ENCODE measurements around the gene KCNJ4. TPM values are rescaled to one million over a fixed set of nuclear protein-coding genes. Genes with fewer than 3 reads are reported as not detected.

The KCNJ4 gene
- total RNA-seq, 1 donor = not detected

DNA sequence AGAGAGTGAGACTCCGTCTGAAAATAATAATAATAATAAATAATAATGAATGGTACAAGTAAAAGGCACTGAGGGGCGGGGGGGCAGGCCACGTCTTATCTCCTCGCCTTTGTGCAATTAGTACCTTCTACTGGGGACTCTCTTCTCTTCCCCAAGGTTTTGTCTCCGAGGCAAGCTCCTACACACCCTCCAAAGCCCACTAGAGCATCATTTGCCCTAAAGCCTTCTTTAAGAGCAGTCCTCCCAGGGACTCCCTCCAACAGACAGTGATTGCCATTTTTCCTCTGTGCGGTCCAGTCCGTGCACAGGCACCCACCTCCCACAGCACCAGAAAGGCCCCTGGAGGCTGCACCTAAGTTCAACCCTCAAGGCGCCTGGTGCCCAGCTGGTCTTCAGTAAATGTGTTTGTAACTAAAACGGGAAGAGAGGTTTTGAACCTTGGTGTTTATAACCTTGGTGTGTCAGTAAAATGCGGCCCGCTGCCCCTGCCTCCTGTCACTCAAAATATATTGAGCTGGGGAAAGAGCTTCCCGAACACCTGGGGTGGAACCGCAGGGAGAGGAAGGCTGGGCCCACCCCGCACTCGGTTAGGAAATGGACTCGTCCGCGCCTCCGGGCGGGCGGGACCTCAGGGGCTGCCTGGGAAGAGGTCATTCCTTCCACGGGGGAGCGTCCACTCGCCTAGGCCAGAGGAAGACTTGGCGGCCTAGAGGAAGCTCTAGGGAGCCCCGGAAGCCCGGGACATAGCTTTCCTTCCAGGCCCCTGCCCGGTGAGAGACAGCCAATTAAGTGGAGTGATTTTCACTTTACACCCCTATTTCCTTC, 8.2 kb upstream of the KCNJ4 start:
- no peaks in the 10 kb centered on the region for H3K9me3 ChIP-seq (ENCODE audit: low read depth, low read length)
- H3K4me1 ChIP-seq (ENCODE audit: insufficient read depth, low read length) = peaks cover 19% of the 10 kb centered on the region
- peaks cover 74% of the 10 kb centered on the region for H3K27me3 ChIP-seq (ENCODE audit: insufficient read depth, low read length)
- no peak overlapping the region for H3K4me3 ChIP-seq (ENCODE audit: low read length)

DNA sequence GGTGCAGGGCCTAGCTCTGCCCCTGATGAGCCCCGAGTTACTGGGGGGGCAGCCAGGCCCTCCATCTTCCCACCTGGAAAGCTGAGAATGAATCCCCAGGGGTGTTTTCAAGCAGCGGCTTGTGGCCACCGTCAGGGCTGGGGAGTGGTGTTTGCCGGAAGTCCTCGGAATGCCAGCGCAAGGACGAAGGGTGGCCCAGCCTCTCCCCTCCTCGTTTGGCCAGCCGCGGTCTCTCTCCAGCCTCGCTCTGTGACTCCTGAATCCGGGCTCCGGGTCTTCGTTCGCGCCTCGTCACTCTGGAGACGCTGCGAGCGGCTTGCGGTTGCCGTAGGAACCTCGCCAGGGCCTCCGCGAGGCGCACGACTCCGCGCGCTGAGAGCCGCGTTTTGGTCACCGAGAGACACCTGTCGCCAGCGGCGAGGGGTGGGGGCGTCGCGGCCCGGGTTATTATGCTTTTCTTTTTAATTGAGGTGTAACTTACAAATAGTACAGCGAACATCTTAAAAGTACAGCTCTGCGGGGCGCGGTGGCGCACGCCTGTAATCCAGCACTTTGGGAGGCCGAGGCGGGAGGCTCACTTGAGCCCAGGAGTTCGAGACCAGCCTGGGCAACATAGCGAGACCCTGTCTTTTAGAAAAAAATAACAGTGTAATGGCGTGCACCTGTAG, 6.5 kb upstream of the KCNJ4 start:
- Histone ChIP-seq H3K4me3 (ENCODE audit: low read length) (no peak overlapping the region), H3K27me3 (ENCODE audit: insufficient read depth, low read length) (peaks cover 74% of the 10 kb centered on the region), H3K9me3 (ENCODE audit: low read depth, low read length) (no peaks in the 10 kb centered on the region), H3K4me1 (ENCODE audit: insufficient read depth, low read length) (peaks cover 12% of the 10 kb centered on the region)

DNA sequence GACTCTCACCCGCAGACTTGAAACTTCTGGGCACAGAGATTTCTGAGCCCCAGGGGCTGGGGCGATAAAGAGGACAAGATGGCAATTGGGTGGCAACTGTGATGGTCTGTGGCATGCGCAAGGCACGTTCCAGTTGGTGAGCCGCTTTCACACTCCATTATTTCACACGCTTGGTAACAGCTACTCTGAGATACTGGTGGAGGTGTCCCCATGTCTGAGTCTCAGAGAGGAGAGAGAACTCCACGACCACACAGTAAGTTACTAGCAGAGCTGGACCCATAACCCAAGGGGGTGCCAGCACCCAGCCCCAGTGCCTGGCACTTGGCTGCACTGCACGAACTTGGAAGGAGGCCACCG, 6.0 kb upstream of the KCNJ4 start:
- H3K27me3 ChIP-seq (ENCODE audit: insufficient read depth, low read length) = peaks cover 79% of the 10 kb centered on the region
- H3K4me3 ChIP-seq (ENCODE audit: low read length) = no peak overlapping the region
- peaks cover 12% of the 10 kb centered on the region for H3K4me1 ChIP-seq (ENCODE audit: insufficient read depth, low read length)

DNA sequence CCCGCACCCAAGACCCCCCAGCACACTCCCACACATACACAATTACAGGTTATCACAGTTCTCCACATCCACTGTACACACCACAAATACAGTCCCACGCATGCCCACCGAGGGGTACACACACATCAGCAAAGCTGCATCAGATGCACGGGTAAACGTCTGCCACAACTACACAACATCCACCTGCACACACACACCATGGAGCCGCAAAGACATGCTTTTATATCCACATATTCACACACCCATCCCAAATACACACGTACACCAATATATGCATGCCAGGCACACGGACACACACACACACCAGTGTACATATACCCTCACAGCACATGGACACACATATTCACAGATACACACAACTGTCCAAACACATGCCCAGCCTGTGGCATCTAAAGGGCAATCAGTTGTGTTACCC, 5.4 kb upstream of the KCNJ4 start:
- H3K4me3 ChIP-seq (ENCODE audit: low read length) = no peak overlapping the region
- peaks cover 12% of the 10 kb centered on the region for H3K4me1 ChIP-seq (ENCODE audit: insufficient read depth, low read length)
- no peaks in the 10 kb centered on the region for H3K9me3 ChIP-seq (ENCODE audit: low read depth, low read length)
- H3K27me3 ChIP-seq (ENCODE audit: insufficient read depth, low read length) = peaks cover 76% of the 10 kb centered on the region

More for the DNA sequence above, 6.0 kb upstream of the KCNJ4 start:
- no peaks in the 10 kb centered on the region for H3K9me3 ChIP-seq (ENCODE audit: low read depth, low read length)

DNA sequence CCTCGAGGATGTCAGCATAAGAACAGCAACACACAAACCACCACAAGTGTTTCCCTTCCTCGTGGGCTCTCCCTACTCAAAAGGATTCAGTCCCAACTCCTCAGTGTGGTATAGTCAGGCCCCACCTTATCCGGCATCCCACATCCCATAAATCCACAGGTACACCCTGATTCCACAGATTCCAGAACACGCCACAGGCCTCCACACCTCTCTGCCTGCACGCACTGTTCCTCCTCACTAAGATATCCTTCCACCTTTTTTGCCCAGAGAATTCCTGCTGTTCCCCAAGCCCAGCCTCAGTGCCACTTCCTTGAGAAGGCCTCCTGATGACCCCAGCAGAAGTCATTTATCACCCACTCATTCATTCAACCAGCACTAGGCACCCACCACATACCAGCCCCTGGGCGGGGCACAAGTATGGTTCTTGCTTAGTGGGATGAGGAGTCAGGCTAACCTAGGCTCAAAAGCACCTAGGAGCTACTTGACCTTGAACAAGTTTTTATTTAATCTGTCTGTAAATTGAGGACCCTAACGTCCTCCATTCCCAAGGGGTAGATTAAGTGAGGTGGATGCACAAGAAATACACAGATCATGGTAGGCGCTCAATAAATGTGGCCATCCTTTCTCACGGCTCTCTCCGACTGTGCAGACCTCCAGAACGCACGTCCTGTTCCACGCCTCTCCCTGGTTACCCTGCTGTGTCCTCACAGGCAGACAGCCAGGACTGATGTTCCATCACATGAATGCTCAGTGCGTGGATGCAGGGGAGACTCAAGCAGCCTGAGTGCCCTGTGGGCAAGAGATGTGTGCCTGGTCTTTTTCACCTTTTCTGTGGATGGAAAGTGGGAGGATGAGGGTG, 2.1 kb upstream of the KCNJ4 start:
- H3K27me3 ChIP-seq (ENCODE audit: insufficient read depth, low read length) = peaks cover 71% of the 10 kb centered on the region
- H3K4me3 ChIP-seq (ENCODE audit: low read length) = no peak overlapping the region
- peaks cover 16% of the 10 kb centered on the region for H3K4me1 ChIP-seq (ENCODE audit: insufficient read depth, low read length)
- H3K9me3 ChIP-seq (ENCODE audit: low read depth, low read length) = no peaks in the 10 kb centered on the region

DNA sequence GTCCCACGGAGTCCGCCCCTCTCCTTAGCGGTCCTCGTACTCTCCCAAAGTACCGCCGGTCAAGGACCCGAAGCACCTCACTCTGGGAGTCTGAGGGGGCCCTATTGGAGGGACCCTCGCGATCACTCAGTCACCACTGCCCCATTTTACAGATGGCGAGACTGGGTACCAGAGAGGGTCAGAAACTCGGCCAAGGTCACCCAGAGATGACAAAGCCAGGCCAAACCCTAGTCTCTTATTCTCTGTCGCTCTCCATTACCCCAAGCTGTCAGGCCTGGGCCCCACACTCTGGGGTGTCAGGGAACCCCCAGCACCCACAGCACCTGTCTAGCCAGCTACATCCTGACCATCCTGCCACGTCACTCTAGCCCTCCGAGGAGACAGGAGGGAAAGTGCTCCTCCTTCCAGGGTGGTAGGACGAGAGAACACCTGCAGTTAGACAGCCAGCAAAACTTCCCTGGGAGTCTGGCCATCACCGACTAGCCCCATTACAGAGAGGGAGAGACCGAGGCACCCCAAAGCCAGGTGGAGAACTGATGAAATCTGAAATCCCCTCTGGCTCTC, 1.4 kb upstream of the KCNJ4 start:
- H3K27me3 ChIP-seq (ENCODE audit: insufficient read depth, low read length) = peaks cover 66% of the 10 kb centered on the region
- H3K9me3 ChIP-seq (ENCODE audit: low read depth, low read length) = no peaks in the 10 kb centered on the region
- H3K4me3 ChIP-seq (ENCODE audit: low read length) = no peak overlapping the region
- peaks cover 11% of the 10 kb centered on the region for H3K4me1 ChIP-seq (ENCODE audit: insufficient read depth, low read length)

DNA sequence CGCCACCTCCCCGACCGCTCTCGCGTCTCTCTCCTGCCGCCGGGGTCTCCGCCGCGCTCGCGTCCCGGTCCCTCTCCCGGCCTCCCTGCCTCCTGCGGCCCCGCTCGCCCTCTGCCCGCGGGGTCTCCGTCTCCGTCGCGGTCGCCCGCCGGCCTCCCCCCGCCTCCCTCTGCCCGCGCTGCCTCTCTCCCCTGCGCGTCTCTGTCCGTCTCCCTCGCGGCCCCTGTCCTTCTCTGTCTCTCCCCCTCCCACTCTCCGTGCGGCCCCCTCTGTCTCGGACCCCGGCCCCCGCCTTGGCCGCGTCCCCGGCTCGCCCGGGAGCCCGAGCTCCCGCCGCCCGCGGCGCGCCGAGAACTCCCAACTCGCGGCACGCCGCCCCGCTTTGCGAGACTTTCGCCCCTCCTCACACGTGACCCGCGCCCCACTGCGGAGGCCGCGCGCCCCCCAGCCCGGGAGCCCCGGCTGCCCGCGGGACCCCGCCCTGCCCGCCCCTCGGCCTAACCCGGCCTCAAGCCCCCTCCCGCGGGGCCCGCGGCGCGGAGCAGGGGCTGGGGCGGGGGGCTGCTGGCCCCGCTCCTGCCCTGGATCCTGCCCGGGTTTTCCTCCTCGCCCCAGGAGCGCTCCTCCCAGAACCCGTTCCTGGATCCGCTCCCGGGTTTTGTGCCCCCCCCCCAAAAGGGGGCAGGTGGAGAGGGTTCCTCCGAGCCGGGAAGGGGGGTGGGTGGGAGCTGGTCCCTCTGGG, 702 bp upstream of the KCNJ4 start:
- H3K4me1 ChIP-seq (ENCODE audit: insufficient read depth, low read length) = peaks cover 8% of the 10 kb centered on the region
- H3K27me3 ChIP-seq (ENCODE audit: insufficient read depth, low read length) = peaks cover 64% of the 10 kb centered on the region
- H3K9me3 ChIP-seq (ENCODE audit: low read depth, low read length) = no peaks in the 10 kb centered on the region
- H3K4me3 ChIP-seq (ENCODE audit: low read length) = no peak overlapping the region

DNA sequence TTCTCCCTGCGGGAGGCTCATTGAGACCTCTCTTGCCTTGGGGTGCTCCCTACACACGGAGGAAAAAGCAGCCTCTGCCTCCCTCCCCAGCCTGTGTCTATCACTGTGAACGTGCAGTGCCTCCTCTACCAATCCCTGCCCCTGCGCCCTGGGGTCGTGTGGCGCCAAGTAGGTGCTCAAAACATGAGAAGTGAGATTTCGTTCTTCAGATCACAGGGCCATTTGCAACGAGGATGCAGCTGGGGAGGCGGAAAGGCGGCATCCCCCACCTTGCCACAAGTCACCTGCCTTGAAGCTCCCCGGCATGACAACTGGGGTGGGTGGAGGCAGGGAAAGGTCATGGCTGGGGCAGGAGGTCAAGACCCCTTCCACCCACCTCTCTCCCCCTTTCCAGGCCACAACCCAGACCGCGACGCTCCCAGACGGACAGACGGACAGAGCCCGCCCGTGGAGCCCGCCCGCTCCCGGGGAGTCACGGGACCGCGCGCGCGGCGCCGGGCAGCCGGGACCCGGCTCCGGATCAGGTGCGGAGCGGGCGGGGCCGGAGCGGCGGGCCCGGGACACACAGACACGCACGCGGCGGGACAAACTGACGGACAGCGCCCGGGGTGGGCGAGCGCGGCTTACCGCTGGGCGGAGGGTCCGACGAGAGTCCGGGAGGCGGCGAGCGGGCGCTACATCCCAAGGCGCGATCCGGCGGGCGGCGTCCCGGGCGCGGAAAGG, 485 bp downstream of the KCNJ4 start:
- Histone ChIP-seq H3K9me3 (ENCODE audit: low read depth, low read length) (no peaks in the 10 kb centered on the region), H3K4me3 (ENCODE audit: low read length) (no peak overlapping the region), H3K27me3 (ENCODE audit: insufficient read depth, low read length) (peaks cover 54% of the 10 kb centered on the region), H3K4me1 (ENCODE audit: insufficient read depth, low read length) (peaks cover 8% of the 10 kb centered on the region)

DNA sequence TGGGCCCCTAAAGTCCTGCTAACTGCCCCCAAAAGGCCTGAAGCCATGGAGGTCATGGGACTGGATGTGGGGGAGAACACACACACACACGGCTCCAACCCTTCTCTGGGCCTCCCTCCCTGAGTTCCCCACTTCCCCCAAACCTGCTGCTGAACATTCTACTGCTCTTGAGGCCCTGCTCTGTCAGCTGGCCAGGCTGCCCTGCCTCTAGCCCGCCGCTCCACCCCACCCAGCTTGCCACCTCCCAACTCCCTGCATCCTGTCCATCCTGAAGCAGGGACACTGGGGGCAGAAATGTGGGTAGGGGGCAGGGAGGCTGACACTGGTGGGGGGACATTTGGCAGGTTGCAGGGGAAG, 1.0 kb downstream of the KCNJ4 start:
- Histone ChIP-seq H3K4me3 (ENCODE audit: low read length) (no peak overlapping the region), H3K27me3 (ENCODE audit: insufficient read depth, low read length) (peaks cover 51% of the 10 kb centered on the region), H3K4me1 (ENCODE audit: insufficient read depth, low read length) (peaks cover 8% of the 10 kb centered on the region), H3K9me3 (ENCODE audit: low read depth, low read length) (no peaks in the 10 kb centered on the region)

DNA sequence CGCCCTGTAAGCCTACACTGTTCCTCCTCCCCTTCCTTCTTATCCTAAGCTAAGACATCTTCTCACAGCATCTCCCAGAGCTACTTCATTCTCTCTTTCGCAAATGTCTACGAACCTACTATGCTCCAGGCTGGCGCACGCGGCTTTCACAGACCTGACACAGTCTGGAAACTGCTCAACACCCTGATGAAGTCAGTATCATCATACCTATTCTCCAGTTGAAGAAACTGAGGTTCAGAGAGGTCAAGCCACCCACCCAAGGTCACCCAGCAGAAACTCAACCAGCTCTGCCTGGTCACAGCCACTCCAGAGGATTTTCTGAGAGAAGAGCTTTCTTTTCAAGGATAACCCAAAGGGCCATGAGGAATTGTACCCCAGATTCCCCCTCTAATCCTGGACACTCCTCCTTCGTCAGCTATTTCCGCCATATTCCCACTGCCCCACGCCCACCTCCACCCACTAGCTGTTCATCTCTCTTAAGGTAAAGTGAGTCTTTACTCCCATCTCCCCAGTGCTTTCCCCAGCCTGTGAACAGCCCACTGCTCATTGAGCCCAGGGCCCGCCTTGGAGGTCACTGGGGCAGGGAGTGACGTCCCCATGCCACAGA, 1.8 kb downstream of the KCNJ4 start:
- peaks cover 8% of the 10 kb centered on the region for H3K4me1 ChIP-seq (ENCODE audit: insufficient read depth, low read length)
- H3K4me3 ChIP-seq (ENCODE audit: low read length) = no peak overlapping the region
- H3K27me3 ChIP-seq (ENCODE audit: insufficient read depth, low read length) = peaks cover 43% of the 10 kb centered on the region
- H3K9me3 ChIP-seq (ENCODE audit: low read depth, low read length) = no peaks in the 10 kb centered on the region

DNA sequence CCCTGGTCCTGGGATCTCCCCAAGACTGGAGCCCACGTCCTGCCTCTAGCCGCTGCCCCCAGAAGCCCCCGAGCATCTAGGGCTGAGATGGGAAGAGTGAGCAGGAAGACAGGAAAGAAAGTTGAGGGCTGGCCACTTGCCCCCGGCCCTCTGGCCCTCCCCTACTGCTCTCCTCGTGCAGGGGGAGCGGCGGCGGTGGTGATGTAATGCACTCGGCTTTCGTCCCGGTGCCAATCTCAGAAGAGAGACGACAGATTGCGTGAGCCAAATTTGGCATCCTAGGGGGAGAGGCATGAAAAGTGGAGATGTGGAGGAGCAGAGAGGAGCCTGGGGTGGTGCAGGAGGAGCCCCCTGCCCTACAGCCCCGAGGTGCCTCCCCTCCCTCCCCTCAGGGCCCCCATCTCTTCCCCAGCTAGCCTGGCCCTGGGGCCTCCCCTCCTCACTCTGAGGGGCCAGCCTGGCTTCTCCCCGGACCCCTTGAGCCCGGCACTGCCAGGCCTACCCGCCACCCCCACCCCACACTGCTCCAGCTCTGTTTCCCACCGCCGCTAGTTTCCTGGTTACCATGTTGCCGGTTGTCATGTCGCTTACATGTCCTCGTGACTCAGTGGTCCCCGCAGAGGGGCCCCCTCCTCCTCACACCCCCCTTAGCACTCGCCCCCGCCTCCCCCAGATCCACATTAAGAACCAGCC, 2.5 kb downstream of the KCNJ4 start:
- Histone ChIP-seq H3K27me3 (ENCODE audit: insufficient read depth, low read length) (peaks cover 40% of the 10 kb centered on the region), H3K4me1 (ENCODE audit: insufficient read depth, low read length) (peaks cover 8% of the 10 kb centered on the region), H3K9me3 (ENCODE audit: low read depth, low read length) (no peaks in the 10 kb centered on the region), H3K4me3 (ENCODE audit: low read length) (no peak overlapping the region)

DNA sequence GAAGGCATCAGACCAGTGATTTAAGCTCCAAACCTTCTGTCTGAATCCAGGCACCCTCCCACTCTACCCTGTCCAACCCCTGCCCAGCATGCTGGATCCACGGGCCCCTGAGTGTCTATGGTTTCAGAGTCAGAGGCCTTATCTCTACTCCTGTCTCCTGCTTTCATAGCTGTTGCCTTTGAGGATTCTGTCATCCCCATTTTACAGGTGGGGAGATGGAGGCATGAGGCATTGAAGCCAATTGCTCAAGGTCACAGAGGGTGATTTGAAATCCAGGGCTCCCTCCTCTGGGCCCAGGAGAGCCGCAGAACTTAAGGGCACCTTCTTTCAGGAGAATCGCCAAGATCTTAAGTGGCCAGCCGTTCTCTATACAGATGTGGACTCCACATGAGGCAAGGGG, 3.1 kb downstream of the KCNJ4 start:
- no peaks in the 10 kb centered on the region for H3K9me3 ChIP-seq (ENCODE audit: low read depth, low read length)
- peaks cover 8% of the 10 kb centered on the region for H3K4me1 ChIP-seq (ENCODE audit: insufficient read depth, low read length)
- peaks cover 33% of the 10 kb centered on the region for H3K27me3 ChIP-seq (ENCODE audit: insufficient read depth, low read length)
- no peak overlapping the region for H3K4me3 ChIP-seq (ENCODE audit: low read length)

DNA sequence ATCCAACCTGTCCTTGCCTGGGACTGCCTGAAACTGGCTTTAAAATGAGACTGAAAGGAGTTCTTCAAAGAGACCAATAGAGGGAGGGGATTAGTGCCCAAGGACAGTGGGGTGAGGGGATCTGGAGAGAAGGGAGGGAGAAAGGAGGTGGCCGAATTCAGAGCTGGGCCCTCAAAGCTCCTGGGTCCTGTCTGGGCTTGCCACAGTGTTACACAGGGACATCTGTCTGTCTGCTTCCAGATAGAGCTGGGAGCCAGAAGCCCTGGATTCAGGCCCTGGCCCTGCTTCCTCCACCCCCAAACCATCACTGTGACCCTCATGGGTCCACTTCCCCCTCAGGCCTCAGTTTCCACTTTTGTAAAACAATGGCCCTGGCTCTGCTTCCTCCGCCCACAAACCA, 3.6 kb downstream of the KCNJ4 start:
- Histone ChIP-seq H3K9me3 (ENCODE audit: low read depth, low read length) (no peaks in the 10 kb centered on the region), H3K4me3 (ENCODE audit: low read length) (no peak overlapping the region), H3K27me3 (ENCODE audit: insufficient read depth, low read length) (peaks cover 29% of the 10 kb centered on the region), H3K4me1 (ENCODE audit: insufficient read depth, low read length) (peaks cover 8% of the 10 kb centered on the region)

All from mononuclear cell (primary cell).